Measurements from ENCODE around the gene PSMD6. TPM values are rescaled to one million over a fixed set of nuclear protein-coding genes. Genes with fewer than 3 reads are reported as not detected.

PSMD6 gene
- total RNA-seq, 4 donors from 2014 or later = 47.4 to 64.5 (median 58.9) TPM

DNA sequence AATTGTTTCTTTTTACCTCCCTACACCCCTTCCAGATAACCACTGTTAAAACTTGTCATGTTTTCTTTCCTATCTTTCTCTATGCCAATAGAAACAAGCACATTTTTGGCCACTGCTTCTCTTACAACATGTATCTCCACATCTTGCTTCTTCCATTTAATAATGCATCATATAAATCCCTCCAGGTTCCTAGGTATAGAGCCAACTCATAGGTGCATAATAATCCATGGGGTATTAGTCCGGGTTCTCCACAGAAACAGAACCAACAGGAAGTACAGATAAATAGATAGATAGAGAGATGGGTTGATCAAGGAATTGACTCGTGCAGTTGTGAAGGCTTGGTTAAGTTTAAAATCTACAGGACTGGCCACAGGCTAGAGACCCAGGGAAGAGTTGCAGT, 41.5 kb upstream of the PSMD6 start:
- TF ChIP-seq CTCF (IDR thresholded peaks at IDR 0.05) = no peak
- TF ChIP-seq POLR2A (IDR thresholded peaks at IDR 0.05) = no peak
- TF ChIP-seq EP300 (IDR thresholded peaks at IDR 0.05) = no peak
- H3K27ac ChIP-seq = no peak overlapping the region
- H3K4me1 ChIP-seq = peaks cover 0 to 20% (median 0%) of the 10 kb centered on the region in 4 donors
- DNase-seq (ENCODE audit: low spot score in 2 of 2) = no peak
- no peak overlapping the region for H3K4me3 ChIP-seq
- no peaks in the 10 kb centered on the region for H3K9me3 ChIP-seq
- no peaks in the 10 kb centered on the region for H3K27me3 ChIP-seq
- 88 to 90% methylated on average over 2 of the region's 2 CpGs for WGBS, 2 donors
- no peaks in the 10 kb centered on the region for H3K36me3 ChIP-seq

GRCh38 chr3:64063983-64064438, 40.7 kb upstream of the PSMD6 start:
- no peak for TF ChIP-seq EP300 (IDR thresholded peaks at IDR 0.05)
- no peak for TF ChIP-seq CTCF (IDR thresholded peaks at IDR 0.05)
- no peak for TF ChIP-seq POLR2A (IDR thresholded peaks at IDR 0.05)
- H3K27me3 ChIP-seq = no peaks in the 10 kb centered on the region
- H3K27ac ChIP-seq = no peak overlapping the region
- 75 to 84% methylated on average over 2 of the region's 2 CpGs for WGBS, 2 donors
- DNase-seq (ENCODE audit: low spot score in 2 of 2) = no peak
- peaks cover 0 to 20% (median 1%) of the 10 kb centered on the region in 4 donors for H3K4me1 ChIP-seq
- no peak overlapping the region for H3K4me3 ChIP-seq
- H3K36me3 ChIP-seq = no peaks in the 10 kb centered on the region
- H3K9me3 ChIP-seq = no peaks in the 10 kb centered on the region

GRCh38 chr3:64063207-64063982, 40.1 kb upstream of the PSMD6 start:
- Histone ChIP-seq H3K4me3 (no peak overlapping the region), H3K9me3 (no peaks in the 10 kb centered on the region), H3K27me3 (no peaks in the 10 kb centered on the region), H3K27ac (no peak overlapping the region), H3K4me1 (peaks cover 0 to 16% (median 1%) of the 10 kb centered on the region in 4 donors), H3K36me3 (no peaks in the 10 kb centered on the region)
- WGBS, 2 donors = 54 to 56% methylated on average over 5 of the region's 5 CpGs
- TF ChIP-seq EP300 (IDR thresholded peaks at IDR 0.05) = no peak
- TF ChIP-seq POLR2A (IDR thresholded peaks at IDR 0.05) = no peak
- TF ChIP-seq CTCF (IDR thresholded peaks at IDR 0.05) = no peak
- no peak for DNase-seq (ENCODE audit: low spot score in 2 of 2)

GRCh38 chr3:64061628-64062027, 38.3 kb upstream of the PSMD6 start:
- Histone ChIP-seq H3K36me3 (no peaks in the 10 kb centered on the region), H3K27me3 (no peaks in the 10 kb centered on the region), H3K4me1 (peaks cover 0 to 3% (median 0%) of the 10 kb centered on the region in 4 donors), H3K9me3 (no peaks in the 10 kb centered on the region), H3K4me3 (no peak overlapping the region), H3K27ac (no peak overlapping the region)
- no peak for DNase-seq (ENCODE audit: low spot score in 2 of 2)
- TF ChIP-seq EP300 (IDR thresholded peaks at IDR 0.05) (no peak), CTCF (IDR thresholded peaks at IDR 0.05) (no peak), POLR2A (IDR thresholded peaks at IDR 0.05) (no peak)
- WGBS, 2 donors = 93 to 94% methylated on average over 5 of the region's 5 CpGs

DNA sequence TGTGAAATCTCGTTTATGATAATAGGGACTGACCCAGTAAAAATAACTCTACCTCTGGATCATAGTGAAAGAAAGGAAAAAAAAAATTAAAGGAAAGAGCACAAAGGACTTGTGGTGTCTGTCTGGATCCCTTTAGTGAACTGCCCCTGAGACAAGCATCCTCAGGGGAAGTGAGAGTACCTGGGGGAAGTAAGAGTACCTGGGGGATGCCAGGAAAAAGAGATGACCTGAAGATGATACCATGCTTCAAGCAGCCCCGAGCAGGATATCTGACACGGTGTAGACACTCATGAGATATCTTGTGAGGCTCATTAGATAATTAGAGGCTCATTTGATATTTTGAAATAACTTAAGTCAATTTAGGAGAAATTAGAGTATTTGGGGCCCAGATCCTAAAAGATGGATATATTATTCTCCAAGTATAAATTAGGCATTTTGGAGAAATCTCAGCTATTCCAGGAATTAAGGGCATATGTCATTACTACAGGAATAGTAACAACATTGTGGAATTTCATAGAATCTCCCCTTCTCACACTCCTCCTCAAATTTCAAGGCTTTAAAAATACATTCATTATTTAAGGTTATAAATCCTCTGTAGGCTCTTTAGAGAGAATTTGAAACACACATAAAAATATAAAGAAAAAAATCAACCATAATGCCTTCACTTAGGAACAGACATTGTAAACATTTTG, 36.3 kb upstream of the PSMD6 start:
- Histone ChIP-seq H3K4me3 (no peak overlapping the region), H3K9me3 (no peaks in the 10 kb centered on the region), H3K27ac (no peak overlapping the region), H3K36me3 (no peaks in the 10 kb centered on the region), H3K4me1 (peaks cover 0 to 8% (median 2%) of the 10 kb centered on the region in 4 donors), H3K27me3 (no peaks in the 10 kb centered on the region)
- WGBS, 2 donors = 59 to 63% methylated on average over 3 of the region's 3 CpGs
- no peak for DNase-seq (ENCODE audit: low spot score in 2 of 2)
- no peak for TF ChIP-seq EP300 (IDR thresholded peaks at IDR 0.05)
- TF ChIP-seq CTCF (IDR thresholded peaks at IDR 0.05) = no peak
- no peak for TF ChIP-seq POLR2A (IDR thresholded peaks at IDR 0.05)
